Fibroblast of lung (primary cell): Measurements from ENCODE around the gene PAX7. TPM values are rescaled to one million over a fixed set of nuclear protein-coding genes. Genes with fewer than 3 reads are reported as not detected.

ENCODE experiments used
- DNase-seq, 2 donors: peaks; one replicate each; pipeline versions ENCODE4 v3.0.0 to v3.0.0-alpha.2; 2010; ENCODE audit warnings: low read depth in 2 of 2
- H2AFZ ChIP-seq: 2 replicates; pipeline ENCODE4 v1.5.1; 2012; ENCODE audit warnings: low read length, control low read depth, inconsistent platforms
- H3K27ac ChIP-seq: 2 replicates; pipeline ENCODE4 v1.5.1; 2011; ENCODE audit warnings: low read length, control low read depth; ENCODE audit not compliant: insufficient read depth
- H3K27me3 ChIP-seq: 2 replicates; pipeline ENCODE4 v1.5.1; 2011; ENCODE audit warnings: mild to moderate bottlenecking, low read length; ENCODE audit not compliant: control insufficient read depth, insufficient read depth
- H3K36me3 ChIP-seq: 2 replicates; pipeline ENCODE4 v1.5.1; 2011; ENCODE audit warnings: low read length; ENCODE audit not compliant: control insufficient read depth, insufficient read depth
- H3K4me1 ChIP-seq: 2 replicates; pipeline ENCODE4 v1.5.1; 2011; ENCODE audit warnings: low read length; ENCODE audit not compliant: control insufficient read depth, insufficient read depth; ENCODE audit errors: extremely low read depth
- H3K4me2 ChIP-seq: 2 replicates; pipeline ENCODE4 v1.5.1; 2011; ENCODE audit warnings: low read length, control low read depth; ENCODE audit not compliant: insufficient read depth; ENCODE audit errors: extremely low read depth
- H3K4me3 ChIP-seq, 4 experiments: fragments of 200-600 bp in 1 of 4; sonication (generic) in 1 of 4; replicated peaks in 1 of 4; 2 replicates each; pipeline ENCODE4 v1.5.1; 2011 to 2016; ENCODE audit warnings: low read length in 4 of 4, low read depth in 3 of 4, mild to moderate bottlenecking in 3 of 4, control low read depth in 2 of 4, inconsistent platforms in 1 of 4, mixed read lengths in 1 of 4; ENCODE audit not compliant: insufficient read depth in 1 of 4; ENCODE audit errors: control extremely low read depth in 1 of 4
- H3K79me2 ChIP-seq: 2 replicates; pipeline ENCODE4 v1.5.1; 2012; ENCODE audit warnings: mild to moderate bottlenecking, low read length, inconsistent platforms; ENCODE audit not compliant: control insufficient read depth, insufficient read depth
- H3K9ac ChIP-seq: 2 replicates; pipeline ENCODE4 v1.5.1; 2011; ENCODE audit warnings: mild to moderate bottlenecking, low read length, control low read depth; ENCODE audit not compliant: insufficient read depth
- H3K9me3 ChIP-seq: 2 replicates; pipeline ENCODE4 v1.5.1; 2012; ENCODE audit warnings: low read depth, low read length; ENCODE audit not compliant: control insufficient read depth, insufficient read depth
- H4K20me1 ChIP-seq: 2 replicates; pipeline ENCODE4 v1.5.1; 2011; ENCODE audit warnings: low read length; ENCODE audit not compliant: control insufficient read depth, insufficient read depth; ENCODE audit errors: extremely low read depth
- EZH2 ChIP-seq: IDR thresholded peaks from 2 replicates; pipeline ENCODE4 v1.5.1; 2012; ENCODE audit warnings: low read length, control low read depth, mild to moderate bottlenecking; ENCODE audit errors: missing control alignments
- polyA plus RNA-seq, 2 donors: library from polyadenylated mRNA; depleted of rRNA in 1 of 2; stranded (reverse) in 1 of 2; unstranded in 1 of 2; fragments of >200 nt; gene quantifications; 2 replicates each; pipeline ENCODE4 v1.2.1, GENCODE V29; 2011 to 2012; ENCODE audit warnings: missing spikeins in 1 of 2
- total RNA-seq: library from RNA; depleted of rRNA; stranded (reverse); fragments of >200 nt; gene quantifications from 2 replicates; pipeline ENCODE4 v1.2.1, GENCODE V29; 2014
- TF ChIP-seq, protein P1 (sequence below), 2 donors: IDR thresholded peaks in 1 of 2; conservative IDR thresholded peaks in 1 of 2; 1 replicate in 1 of 2; 2 replicates in 1 of 2; pipeline ENCODE4 v1.5.1; 2011 to 2012; ENCODE audit warnings: low read length in 2 of 2, control low read depth in 1 of 2, inconsistent platforms in 1 of 2, low read depth in 1 of 2, mild to moderate bottlenecking in 1 of 2

PAX7 gene
- total and polyA plus RNA-seq, 2 donors (not counting 1 experiment from before 2014, with no cell fraction given), result not detected

DNA sequence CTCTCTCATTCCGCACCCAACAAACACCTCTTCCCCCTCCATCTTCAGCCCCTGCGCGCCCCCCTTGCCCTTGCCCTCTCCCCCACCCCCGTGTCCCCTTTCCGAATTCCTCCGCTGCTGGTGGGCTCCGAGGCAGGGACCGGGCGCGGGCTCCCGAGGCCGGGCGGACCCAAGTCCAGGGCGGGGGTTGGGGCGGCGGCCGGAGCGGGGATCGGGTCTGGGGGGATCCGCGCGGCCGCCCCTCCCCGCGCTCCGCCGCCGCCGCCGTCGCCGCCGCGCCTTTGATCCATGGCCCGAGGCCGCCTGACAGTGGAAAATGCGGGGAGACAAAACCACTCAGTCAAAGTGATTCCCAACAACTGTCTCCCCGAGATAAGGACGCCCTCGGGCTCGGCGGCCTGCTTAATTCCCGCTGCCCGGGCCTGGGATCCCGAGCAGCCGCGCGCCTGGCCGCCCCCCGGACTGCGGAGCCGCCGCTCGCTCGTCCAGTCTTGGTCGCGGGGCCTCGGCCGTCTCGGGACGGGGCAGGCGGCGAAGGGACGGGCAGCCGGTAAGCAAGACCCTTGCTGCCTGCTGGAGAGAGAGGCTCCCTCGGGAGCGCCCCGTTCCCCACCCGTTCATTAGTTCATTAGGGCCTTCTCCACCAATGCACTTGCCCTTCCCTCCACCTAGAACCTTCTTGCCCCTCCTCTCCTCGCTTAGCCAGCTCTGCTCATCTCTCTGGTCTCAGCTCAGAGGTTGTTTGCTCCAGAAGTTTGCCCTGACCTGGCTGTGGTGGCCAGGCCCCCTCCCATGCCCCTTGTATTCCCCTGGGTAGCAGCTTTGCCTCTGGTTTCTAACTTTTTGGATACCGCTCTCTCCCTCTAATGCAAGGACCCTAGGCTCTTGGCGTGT lies 86.4 kb downstream of the PAX7 start:
- Histone ChIP-seq H3K4me2 (no peak overlapping the region), H3K27me3 (peaks cover 4% of the 10 kb centered on the region), H3K79me2 (no peaks in the 10 kb centered on the region), H3K4me1 (no peaks in the 10 kb centered on the region), H4K20me1 (no peaks in the 10 kb centered on the region), H3K9me3 (no peaks in the 10 kb centered on the region), H2AFZ (no peak overlapping the region), H3K9ac (no peak overlapping the region), H3K4me3 (no peak overlapping the region), H3K27ac (no peak overlapping the region), H3K36me3 (no peaks in the 10 kb centered on the region)
- peak; percentile 42 for TF ChIP-seq EZH2
- TF ChIP-seq, protein P1, sequence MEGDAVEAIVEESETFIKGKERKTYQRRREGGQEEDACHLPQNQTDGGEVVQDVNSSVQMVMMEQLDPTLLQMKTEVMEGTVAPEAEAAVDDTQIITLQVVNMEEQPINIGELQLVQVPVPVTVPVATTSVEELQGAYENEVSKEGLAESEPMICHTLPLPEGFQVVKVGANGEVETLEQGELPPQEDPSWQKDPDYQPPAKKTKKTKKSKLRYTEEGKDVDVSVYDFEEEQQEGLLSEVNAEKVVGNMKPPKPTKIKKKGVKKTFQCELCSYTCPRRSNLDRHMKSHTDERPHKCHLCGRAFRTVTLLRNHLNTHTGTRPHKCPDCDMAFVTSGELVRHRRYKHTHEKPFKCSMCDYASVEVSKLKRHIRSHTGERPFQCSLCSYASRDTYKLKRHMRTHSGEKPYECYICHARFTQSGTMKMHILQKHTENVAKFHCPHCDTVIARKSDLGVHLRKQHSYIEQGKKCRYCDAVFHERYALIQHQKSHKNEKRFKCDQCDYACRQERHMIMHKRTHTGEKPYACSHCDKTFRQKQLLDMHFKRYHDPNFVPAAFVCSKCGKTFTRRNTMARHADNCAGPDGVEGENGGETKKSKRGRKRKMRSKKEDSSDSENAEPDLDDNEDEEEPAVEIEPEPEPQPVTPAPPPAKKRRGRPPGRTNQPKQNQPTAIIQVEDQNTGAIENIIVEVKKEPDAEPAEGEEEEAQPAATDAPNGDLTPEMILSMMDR (conservative IDR thresholded peaks at IDR 0.05 in 1 of 2, IDR thresholded peaks at IDR 0.05 in 1 of 2; ENCODE audit: low read depth in 1 of 2, low read length in 2 of 2), result no peak
- DNase-seq, result no peak

DNA sequence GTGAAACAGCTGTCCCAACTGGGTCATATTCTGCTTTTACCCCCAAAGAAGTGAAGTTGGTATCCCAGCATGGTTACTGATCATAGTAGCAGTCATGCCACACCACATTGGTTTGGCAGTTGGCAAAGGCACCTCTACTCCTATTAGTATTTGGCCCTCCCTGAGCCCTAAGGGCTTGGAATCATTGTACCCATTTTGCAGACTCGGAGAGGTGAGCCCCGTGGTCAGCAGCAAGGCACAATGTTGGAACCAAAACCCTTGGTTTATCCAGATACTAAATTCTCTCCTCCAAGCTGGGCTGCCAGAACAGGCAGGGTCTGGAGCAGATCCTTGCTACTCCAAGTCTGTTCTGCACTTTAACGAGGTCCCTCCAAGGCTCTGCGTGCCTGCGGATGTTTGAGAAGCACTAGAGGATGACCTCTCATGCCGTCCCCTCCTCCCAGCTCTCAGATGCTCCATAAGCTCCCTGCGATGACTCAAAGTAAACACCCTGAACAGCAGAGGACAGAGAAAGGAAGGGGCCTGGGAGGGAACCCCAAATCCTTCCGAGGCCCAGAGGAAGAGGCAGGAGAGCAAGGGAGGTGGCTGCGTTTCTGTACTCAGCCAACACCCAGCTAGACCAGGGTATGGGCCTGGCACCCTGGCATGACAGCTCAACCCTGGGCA lies 89.3 kb downstream of the PAX7 start:
- Histone ChIP-seq H3K9ac (no peak overlapping the region), H3K4me1 (no peaks in the 10 kb centered on the region), H3K9me3 (no peaks in the 10 kb centered on the region), H3K79me2 (no peaks in the 10 kb centered on the region), H3K4me3 (no peak overlapping the region), H2AFZ (no peak overlapping the region), H4K20me1 (no peaks in the 10 kb centered on the region), H3K27me3 (peaks cover 4% of the 10 kb centered on the region), H3K27ac (no peak overlapping the region), H3K4me2 (no peak overlapping the region), H3K36me3 (no peaks in the 10 kb centered on the region)
- DNase-seq, result no peak
- TF ChIP-seq EZH2, result no peak
- TF ChIP-seq, protein P1 (conservative IDR thresholded peaks at IDR 0.05 in 1 of 2, IDR thresholded peaks at IDR 0.05 in 1 of 2; ENCODE audit: low read depth in 1 of 2, low read length in 2 of 2), result no peak

DNA sequence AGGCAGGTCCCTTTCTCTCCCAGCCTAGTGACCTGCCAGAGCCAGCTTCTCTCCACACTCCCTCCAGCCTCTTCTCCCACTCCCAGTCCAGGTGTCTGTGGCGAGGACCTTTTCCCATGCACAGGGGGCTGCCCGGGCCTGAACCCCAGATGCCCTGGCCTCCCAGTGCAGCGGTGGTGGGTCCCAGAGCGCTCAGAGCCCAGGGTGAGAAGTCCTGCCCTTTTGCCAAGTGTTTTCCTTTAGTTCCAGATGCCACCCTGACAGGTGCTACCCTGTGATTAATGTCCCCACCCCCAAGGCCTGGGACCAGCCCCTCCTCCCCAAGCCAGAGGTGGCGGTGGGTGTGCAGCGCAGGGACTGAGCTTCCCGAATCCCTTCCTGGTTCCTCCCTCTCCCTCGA lies 90.4 kb downstream of the PAX7 start:
- Histone ChIP-seq H3K27ac (no peak overlapping the region), H3K4me1 (no peaks in the 10 kb centered on the region), H3K27me3 (peaks cover 3% of the 10 kb centered on the region), H4K20me1 (no peaks in the 10 kb centered on the region), H3K36me3 (no peaks in the 10 kb centered on the region), H2AFZ (no peak overlapping the region), H3K4me3 (no peak overlapping the region), H3K4me2 (no peak overlapping the region), H3K9ac (no peak overlapping the region), H3K9me3 (no peaks in the 10 kb centered on the region), H3K79me2 (no peaks in the 10 kb centered on the region)
- no peak for DNase-seq
- no peak for TF ChIP-seq EZH2
- TF ChIP-seq, protein P1 (conservative IDR thresholded peaks at IDR 0.05 in 1 of 2, IDR thresholded peaks at IDR 0.05 in 1 of 2; ENCODE audit: low read depth in 1 of 2, low read length in 2 of 2), result no peak
